ENCODE results near the gene PCDHB4.
"Not testable (repeated sequence)": the region's sequence is repeated elsewhere in the genome, so short reads cannot be mapped to it uniquely, and the experiment has no call there.

PCDHB4 gene

DNA sequence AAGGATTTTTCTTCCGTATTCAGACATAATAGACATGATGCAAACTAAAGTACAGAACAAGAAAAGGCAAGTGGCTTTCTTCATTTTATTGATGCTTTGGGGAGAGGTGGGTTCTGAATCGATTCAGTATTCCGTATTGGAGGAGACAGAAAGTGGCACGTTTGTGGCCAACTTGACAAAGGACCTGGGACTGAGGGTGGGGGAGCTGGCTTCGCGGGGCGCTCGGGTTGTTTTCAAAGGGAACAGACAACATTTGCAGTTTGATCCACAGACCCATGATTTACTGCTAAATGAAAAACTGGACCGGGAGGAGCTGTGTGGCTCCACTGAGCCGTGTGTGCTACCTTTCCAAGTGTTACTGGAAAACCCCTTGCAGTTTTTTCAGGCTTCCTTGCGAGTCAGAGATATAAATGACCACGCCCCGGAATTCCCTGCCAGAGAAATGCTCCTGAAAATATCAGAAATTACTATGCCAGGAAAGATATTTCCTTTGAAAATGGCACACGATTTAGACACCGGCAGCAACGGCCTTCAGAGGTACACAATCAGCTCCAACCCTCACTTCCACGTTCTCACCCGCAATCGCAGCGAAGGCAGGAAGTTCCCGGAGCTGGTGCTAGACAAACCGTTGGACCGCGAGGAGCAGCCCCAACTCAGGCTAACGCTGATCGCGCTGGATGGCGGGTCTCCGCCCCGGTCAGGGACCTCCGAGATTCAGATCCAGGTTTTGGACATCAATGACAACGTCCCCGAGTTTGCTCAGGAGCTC lies 28.8 kb downstream of the PCDHB4 start:
- DNase-seq, result no peak

DNA sequence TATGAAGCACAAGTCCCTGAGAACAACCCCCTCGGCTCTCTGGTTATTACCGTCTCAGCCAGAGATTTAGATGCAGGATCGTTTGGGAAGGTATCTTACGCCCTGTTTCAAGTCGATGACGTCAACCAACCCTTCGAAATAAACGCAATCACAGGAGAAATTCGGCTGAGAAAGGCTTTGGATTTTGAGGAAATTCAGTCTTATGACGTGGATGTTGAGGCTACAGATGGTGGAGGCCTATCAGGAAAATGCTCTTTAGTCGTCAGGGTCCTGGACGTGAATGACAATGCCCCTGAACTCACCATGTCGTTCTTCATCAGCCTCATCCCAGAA lies 29.3 kb downstream of the PCDHB4 start:
- no peak for DNase-seq

DNA sequence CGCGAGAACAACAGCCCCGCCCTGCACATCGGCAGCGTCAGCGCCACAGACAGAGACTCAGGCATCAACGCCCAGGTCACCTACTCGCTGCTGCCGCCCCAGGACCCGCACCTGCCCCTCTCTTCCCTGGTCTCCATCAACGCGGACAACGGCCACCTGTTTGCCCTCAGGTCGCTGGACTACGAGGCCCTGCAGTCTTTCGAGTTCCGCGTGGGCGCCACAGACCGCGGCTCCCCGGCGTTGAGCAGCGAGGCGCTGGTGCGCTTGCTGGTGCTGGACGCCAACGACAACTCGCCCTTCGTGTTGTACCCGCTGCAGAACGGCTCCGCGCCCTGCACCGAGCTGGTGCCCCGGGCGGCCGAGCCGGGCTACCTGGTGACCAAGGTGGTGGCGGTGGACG lies 30.0 kb downstream of the PCDHB4 start:
- not testable (repeated sequence) for DNase-seq

DNA sequence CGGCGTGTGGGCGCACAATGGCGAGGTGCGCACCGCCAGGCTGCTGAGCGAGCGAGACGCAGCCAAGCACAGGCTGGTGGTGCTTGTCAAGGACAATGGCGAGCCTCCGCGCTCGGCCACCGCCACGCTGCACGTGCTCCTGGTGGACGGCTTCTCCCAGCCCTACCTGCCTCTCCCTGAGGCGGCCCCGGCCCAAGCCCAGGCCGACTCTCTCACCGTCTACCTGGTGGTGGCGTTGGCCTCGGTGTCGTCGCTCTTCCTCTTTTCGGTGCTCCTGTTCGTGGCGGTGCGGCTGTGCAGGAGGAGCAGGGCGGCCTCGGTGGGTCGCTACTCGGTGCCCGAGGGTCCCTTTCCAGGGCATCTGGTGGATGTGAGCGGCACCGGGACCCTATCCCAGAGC lies 30.5 kb downstream of the PCDHB4 start:
- not testable (repeated sequence) for DNase-seq

DNA sequence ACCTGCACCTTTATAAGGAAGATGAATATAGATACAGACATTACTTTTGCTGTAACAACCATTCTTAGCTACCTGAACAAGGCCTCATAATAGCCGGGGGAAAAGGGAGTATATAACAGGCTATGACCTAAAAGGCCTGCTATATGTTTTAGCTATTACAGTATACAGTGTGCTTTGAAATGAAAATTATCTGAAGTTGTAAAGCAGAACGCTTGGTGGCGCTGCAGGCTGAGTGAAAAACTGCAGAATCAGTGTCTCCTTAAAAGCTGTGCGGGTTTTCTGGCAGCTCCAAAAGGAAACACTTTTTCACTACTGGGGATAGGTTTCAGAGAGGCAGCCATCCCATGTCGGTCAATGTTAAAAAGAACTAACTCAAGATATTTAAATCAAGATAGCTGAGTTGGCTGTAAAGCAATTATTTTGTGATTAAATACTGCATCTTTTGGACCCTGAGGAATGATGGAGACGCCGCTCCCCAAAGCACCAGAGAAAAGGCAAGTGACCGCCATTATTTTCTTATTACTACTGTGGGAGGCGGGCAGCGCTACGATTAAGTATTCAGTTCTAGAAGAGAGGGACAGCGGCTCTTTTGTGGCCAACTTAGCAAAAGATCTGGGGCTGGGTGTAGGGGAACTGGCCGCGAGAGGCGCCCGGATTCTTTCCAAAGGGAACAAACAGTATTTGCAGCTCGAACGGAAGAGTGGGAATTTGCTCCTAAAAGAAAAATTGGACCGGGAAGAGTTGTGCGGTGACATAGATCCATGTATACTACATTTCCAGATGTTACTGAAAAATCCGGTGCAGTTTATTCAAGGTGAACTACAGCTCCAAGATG lies 34.1 kb downstream of the PCDHB4 start:
- DNase-seq, result no peak

DNA sequence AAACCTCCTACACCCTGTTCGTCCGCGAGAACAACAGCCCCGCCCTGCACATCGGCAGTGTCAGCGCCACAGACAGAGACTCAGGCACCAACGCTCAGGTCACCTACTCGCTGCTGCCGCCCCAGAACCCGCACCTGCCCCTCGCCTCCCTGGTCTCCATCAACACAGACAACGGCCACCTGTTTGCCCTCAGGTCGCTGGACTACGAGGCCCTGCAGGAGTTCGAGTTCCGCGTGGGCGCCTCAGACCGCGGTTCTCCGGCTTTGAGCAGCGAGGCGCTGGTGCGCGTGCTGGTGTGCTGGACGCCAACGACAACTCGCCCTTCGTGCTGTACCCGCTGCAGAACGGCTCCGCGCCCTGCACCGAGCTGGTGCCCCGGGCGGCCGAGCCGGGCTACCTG lies 35.7 kb downstream of the PCDHB4 start:
- not testable (repeated sequence) for DNase-seq

DNA sequence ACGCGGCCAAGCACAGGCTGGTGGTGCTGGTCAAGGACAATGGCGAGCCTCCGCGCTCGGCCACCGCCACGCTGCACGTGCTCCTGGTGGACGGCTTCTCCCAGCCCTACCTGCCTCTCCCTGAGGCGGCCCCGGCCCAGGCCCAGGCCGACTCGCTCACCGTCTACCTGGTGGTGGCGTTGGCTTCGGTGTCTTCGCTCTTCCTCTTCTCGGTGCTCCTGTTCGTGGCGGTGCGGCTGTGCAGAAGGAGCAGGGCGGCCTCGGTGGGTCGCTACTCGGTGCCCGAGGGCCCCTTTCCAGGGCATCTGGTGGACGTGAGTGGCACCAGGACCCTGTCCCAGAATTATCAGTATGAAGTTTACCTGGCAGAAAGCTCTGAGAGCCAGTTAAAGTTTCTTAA lies 36.3 kb downstream of the PCDHB4 start:
- not testable (repeated sequence) for DNase-seq

DNA sequence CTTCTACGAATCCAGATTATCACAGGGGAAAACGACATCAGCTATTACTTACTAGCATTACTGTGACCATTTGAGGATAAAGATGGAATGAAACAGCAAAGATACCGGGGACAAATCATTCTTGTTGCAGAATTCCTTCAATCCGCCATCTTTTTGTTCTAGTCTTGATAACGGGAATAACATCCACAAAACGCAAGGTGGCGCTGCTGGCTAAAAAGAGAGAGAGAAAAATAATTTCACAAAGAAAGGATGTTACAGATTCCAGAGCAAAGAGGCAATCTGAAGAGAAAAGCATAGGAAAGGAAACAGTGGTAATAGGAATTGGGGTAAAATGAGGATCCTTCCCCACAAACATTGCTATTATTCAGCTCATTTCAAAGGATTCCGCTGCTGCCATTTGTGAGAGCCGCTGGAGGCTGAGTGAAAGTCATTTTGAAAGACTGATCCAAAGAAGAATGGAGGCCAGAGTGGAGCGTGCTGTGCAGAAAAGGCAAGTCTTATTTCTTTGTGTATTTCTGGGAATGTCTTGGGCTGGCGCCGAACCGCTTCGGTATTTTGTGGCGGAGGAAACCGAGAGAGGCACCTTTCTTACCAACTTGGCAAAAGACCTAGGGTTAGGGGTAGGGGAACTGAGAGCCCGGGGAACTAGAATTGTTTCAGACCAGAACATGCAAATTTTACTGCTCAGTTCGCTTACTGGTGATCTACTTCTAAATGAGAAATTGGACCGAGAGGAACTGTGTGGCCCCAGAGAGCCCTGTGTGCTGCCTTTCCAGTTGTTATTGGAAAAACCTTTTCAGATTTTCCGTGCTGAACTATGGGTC lies 51.0 kb downstream of the PCDHB4 start, which contains the start of gene PCDHB7:
PCDHB7 (plus strand) TSS at position 264 of the 824 bp plus-strand sequence; CDS start at position 456, 192 bp downstream.
- DNase-seq, result no peak

DNA sequence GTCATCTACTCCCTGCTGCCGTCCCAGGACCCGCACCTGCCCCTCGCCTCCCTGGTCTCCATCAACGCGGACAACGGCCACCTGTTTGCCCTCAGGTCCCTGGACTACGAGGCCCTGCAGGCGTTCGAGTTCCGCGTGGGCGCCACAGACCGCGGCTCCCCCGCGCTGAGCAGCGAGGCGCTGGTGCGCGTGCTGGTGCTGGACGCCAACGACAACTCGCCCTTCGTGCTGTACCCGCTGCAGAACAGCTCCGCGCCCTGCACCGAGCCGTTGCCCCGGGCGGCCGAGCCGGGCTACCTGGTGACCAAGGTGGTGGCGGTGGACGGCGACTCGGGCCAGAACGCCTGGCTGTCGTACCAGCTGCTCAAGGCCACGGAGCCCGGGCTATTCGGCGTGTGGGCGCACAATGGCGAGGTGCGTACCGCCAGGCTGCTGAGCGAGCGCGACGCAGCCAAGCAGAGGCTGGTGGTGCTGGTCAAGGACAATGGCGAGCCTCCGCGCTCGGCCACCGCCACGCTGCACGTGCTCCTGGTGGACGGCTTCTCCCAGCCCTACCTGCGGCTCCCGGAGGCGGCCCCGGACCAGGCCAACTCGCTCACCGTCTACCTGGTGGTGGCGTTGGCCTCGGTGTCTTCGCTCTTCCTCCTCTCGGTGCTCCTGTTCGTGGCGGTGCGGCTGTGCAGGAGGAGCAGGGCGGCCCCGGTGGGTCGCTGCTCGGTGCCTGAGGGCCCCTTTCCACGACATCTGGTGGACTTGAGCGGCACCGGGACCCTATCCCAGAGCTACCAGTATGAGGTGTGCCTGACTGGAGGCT lies 52.9 kb downstream of the PCDHB4 start:
- DNase-seq, result not testable (repeated sequence)

Measured in GF-D8 (cell line).